Measurements from ENCODE around the gene KCNQ1. TPM values are rescaled to one million over a fixed set of nuclear protein-coding genes. Genes with fewer than 3 reads are reported as not detected.

Gene KCNQ1
- total and polyA plus RNA-seq, 9 of the 15 experiments (the other 6 are each of a cell fraction or from before 2014, with no cell fraction given) = 0.44 TPM; not detected in 8

GRCh38 chr11:2778630-2779498 is 334.1 kb downstream of the KCNQ1 start (continued):
- 0 out of 4 replicates have a peak, but pooled peaks of 1 of the 2 experiments have one; percentile 39 for TF ChIP-seq HDAC1 (IDR thresholded peaks at IDR 0.05)
- peak; percentile 63 for TF ChIP-seq FOXM1 (IDR thresholded peaks at IDR 0.05; ENCODE audit: low read depth)
- TF ChIP-seq FOXM1 (CRISPR knock-in tag; IDR thresholded peaks at IDR 0.05; ENCODE audit: low read depth) = no peak
- no peak for TF ChIP-seq XRCC5 (IDR thresholded peaks at IDR 0.05; ENCODE audit: low read depth, low read length)
- peak; percentile 99 for TF ChIP-seq LEF1 (IDR thresholded peaks at IDR 0.05)
- TF ChIP-seq ZNF318 (IDR thresholded peaks at IDR 0.05; ENCODE audit: borderline replicate concordance in 1 of 2, low read depth in 1 of 2) = no peak
- TF ChIP-seq ZBTB33 (CRISPR knock-in tag; IDR thresholded peaks at IDR 0.05) = 0 out of 2 replicates have a peak, but pooled peaks have one; percentile 5
- no peak; the same call in 1 of the 2 replicates for TF ChIP-seq ZKSCAN8 (CRISPR knock-in tag; IDR thresholded peaks at IDR 0.05)
- peak in 1 of 2 experiments; percentile 62; a peak in 2 of 4 replicates for TF ChIP-seq TRIM24 (IDR thresholded peaks at IDR 0.05)
- TF ChIP-seq GATA2 (CRISPR knock-in tag; IDR thresholded peaks at IDR 0.05) = peak; percentile 90
- TF ChIP-seq ZSCAN29 (IDR thresholded peaks at IDR 0.05) = peak; percentile 94
- TF ChIP-seq FOXP4 (CRISPR knock-in tag; IDR thresholded peaks at IDR 0.05; ENCODE audit: borderline replicate concordance) = 0 out of 2 replicates have a peak, but pooled peaks have one; percentile 45
- no peak for TF ChIP-seq KAT7 (CRISPR knock-in tag; IDR thresholded peaks at IDR 0.05; ENCODE audit: borderline replicate concordance)
- TF ChIP-seq PHB2 (IDR thresholded peaks at IDR 0.05; ENCODE audit: low read depth) = 0 out of 2 replicates have a peak, but pooled peaks have one; percentile 17
- TF ChIP-seq ZNF354B (CRISPR knock-in tag; IDR thresholded peaks at IDR 0.05) = no peak
